ENCODE measurements around the gene MAGEF1. TPM values are rescaled to one million over a fixed set of nuclear protein-coding genes. Genes with fewer than 3 reads are reported as not detected.

The MAGEF1 gene
- total RNA-seq, 1 donor from 2014 or later = 56.3 TPM

DNA sequence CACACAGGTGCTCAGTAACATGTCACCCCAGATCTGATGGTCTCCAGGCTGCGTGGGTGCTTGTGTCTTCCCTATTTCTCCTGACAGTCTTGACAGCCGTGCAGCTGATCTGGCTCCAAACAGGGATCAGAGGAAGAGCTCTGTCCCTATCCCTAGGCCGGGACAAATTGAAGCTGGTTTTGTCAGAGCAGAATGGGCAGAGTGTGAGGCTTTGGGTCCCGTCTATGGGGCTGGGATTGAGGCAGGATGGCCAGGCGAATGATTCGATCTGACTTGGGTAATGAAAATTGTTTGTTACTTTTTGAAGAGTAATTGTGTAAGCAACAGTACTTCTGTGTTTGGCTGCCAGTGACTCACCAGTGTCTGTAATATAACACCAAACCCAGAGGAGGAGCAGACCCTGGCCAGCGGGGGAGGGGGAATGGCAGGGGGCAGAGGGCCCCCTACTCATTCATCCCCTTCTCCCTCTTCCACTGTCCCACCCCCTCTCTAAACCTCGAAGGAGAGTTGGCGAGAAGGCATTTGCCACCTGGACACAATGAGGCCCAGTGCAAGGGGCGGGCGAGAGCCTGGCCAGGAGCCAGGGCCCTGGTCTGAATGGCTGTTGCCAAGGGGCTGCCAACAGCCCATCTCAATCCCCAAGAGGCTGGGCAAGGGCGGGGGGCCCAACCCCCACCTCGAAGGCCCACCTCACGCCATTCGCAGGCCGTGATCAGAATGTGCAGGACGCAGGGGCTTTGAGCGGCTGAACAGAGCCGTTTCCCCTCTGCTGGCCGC, 4.9 kb upstream of the MAGEF1 start:
- Mint-ChIP-seq H3K36me3 (ENCODE audit: unreplicated experiment) (no peaks in the 10 kb centered on the region), H3K4me1 (ENCODE audit: low read depth, unreplicated experiment) (peaks cover 15% of the 10 kb centered on the region), H3K27ac (ENCODE audit: unreplicated experiment) (no peak overlapping the region), H3K9me3 (ENCODE audit: unreplicated experiment) (peaks cover 3% of the 10 kb centered on the region), H3K27me3 (ENCODE audit: unreplicated experiment) (peaks cover 6% of the 10 kb centered on the region), H3K4me3 (ENCODE audit: unreplicated experiment) (no peak overlapping the region)
- DNase-seq = no peak
- TF ChIP-seq CTCF (IDR thresholded peaks at IDR 0.05; ENCODE audit: partially characterized antibody, unreplicated experiment) = no peak

DNA sequence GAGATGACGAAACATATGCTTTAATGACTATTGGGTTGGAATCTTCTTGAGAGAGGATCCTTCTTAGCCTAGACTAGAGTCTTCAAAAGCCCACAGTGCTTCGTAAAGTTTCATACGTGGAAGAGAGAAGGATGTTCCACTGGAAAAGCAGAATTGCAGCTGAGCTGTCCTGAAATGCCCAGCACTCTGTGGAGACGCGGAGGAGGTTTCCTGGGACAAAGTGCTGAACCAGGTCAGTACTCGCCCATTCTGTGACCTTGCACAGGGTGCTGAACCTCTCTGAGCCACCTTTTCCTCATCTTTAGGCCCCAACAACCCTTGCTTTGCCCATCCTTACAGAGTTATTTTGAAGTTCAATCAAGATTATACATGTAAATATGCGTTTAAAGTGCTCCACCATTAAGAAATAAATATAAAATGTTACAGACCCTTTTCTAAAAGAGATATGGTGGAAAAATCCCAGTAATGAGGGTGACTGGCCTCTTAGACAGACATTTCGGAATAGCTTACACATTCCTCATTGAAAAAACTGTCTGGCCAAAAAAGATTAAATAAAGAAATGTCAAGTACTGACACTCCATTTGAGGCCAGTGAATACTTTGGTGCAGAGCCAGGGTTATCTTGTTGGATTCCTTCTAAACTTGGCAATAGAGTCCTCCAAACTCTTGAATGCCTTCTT, 4.2 kb upstream of the MAGEF1 start:
- TF ChIP-seq CTCF (IDR thresholded peaks at IDR 0.05; ENCODE audit: partially characterized antibody, unreplicated experiment) = no peak
- Mint-ChIP-seq H3K27me3 (ENCODE audit: unreplicated experiment) (peaks cover 6% of the 10 kb centered on the region), H3K9me3 (ENCODE audit: unreplicated experiment) (peaks cover 3% of the 10 kb centered on the region), H3K36me3 (ENCODE audit: unreplicated experiment) (no peaks in the 10 kb centered on the region), H3K4me3 (ENCODE audit: unreplicated experiment) (no peak overlapping the region), H3K4me1 (ENCODE audit: low read depth, unreplicated experiment) (peaks cover 15% of the 10 kb centered on the region), H3K27ac (ENCODE audit: unreplicated experiment) (no peak overlapping the region)
- DNase-seq = no peak

GRCh38 chr3:184713521-184713920, 1.7 kb upstream of the MAGEF1 start:
- no peak for TF ChIP-seq CTCF (IDR thresholded peaks at IDR 0.05; ENCODE audit: partially characterized antibody, unreplicated experiment)
- H3K9me3 Mint-ChIP-seq (ENCODE audit: unreplicated experiment) = peaks cover 5% of the 10 kb centered on the region
- H3K4me1 Mint-ChIP-seq (ENCODE audit: low read depth, unreplicated experiment) = peaks cover 23% of the 10 kb centered on the region

GRCh38 chr3:184713040-184713355, 1.1 kb upstream of the MAGEF1 start:
- H3K27ac Mint-ChIP-seq (ENCODE audit: unreplicated experiment) = peak overlapping the region; percentile 40
- DNase-seq = no peak
- peaks cover 8% of the 10 kb centered on the region for H3K9me3 Mint-ChIP-seq (ENCODE audit: unreplicated experiment)
- peak overlapping the region; percentile 98 for H3K4me3 Mint-ChIP-seq (ENCODE audit: unreplicated experiment)
- peaks cover 18% of the 10 kb centered on the region for H3K4me1 Mint-ChIP-seq (ENCODE audit: low read depth, unreplicated experiment)
- H3K27me3 Mint-ChIP-seq (ENCODE audit: unreplicated experiment) = peaks cover 8% of the 10 kb centered on the region
- TF ChIP-seq CTCF (IDR thresholded peaks at IDR 0.05; ENCODE audit: partially characterized antibody, unreplicated experiment) = no peak
- no peaks in the 10 kb centered on the region for H3K36me3 Mint-ChIP-seq (ENCODE audit: unreplicated experiment)

More at GRCh38 chr3:184713521-184713920, 1.7 kb upstream of the MAGEF1 start:
- Mint-ChIP-seq H3K27ac (ENCODE audit: unreplicated experiment) (no peak overlapping the region), H3K36me3 (ENCODE audit: unreplicated experiment) (no peaks in the 10 kb centered on the region), H3K4me3 (ENCODE audit: unreplicated experiment) (no peak overlapping the region), H3K27me3 (ENCODE audit: unreplicated experiment) (peaks cover 8% of the 10 kb centered on the region)
- DNase-seq = no peak

Measured in glutamatergic neuron (in vitro differentiated cells).